ENCODE data around the gene RUVBL1. TPM values are rescaled to one million over a fixed set of nuclear protein-coding genes. Genes with fewer than 3 reads are reported as not detected.
A peak's percentile ranks its signal among the peaks of the same experiment; 100 is the strongest.

RUVBL1 gene
- total RNA-seq, 1 donor from 2014 or later: 21.0 TPM

DNA sequence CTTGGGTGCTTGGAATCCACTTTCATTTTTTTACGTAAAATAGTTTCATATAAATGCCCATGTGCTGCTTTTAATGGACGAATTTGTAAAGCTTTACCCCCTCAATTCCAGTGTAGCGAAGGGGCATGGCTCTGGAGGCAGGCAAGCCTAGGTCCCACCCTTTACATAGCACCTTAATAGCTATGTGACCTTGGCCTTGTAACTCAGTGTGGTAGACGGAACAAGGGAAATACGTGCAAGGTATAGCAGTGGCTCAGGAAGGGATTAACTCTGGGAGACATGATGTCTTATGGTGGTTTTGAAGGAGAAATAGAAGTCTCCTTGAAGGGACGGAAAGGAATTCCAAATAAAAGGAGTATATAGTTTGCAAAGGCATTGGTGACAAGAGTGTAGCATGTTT lies 70.0 kb downstream of the RUVBL1 start:
- no peak for DNase-seq
- intact Hi-C loops (cut with DNase I): no loop called here
- ATAC-seq (ENCODE audit: poor library complexity): no peak

DNA sequence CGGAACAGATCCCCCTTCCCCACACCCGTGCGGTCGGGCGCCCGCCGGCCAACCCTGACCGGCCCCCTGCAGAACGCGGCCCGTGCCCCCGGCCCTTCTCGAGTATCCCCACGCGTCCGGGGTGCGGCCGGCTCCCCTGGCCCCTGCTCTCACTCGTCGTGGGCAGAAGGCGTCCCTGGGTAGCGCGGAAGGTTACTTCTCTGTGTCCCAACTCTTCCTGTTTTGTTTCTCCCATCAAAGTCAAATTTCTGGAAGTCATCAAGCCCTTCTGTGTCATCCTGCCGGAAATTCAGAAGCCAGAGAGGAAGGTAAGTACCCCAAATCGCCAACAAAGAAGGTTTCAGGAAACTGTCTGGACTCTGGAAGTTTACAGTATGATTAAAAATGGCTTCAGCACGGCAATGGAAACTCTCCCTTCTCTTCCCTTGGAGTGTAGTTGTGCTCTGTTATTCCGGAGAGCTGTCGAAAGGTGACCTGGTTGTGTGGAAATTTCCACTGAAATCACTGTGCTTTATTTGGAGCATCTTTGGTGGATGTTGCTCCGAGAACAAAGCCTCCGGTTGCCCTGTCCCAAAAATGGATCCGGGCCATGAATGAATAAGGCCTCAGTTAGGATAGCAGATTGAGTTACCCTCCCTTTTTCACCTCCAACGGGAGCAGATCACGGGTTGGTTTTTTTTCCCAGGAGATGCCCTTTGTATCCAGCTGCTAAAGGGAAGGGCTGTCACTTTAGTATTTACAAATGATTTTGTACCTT lies 70.8 kb downstream of the RUVBL1 start:
- intact Hi-C loops (cut with DNase I): no loop called here
- ATAC-seq (ENCODE audit: poor library complexity): peak; percentile 28

DNA sequence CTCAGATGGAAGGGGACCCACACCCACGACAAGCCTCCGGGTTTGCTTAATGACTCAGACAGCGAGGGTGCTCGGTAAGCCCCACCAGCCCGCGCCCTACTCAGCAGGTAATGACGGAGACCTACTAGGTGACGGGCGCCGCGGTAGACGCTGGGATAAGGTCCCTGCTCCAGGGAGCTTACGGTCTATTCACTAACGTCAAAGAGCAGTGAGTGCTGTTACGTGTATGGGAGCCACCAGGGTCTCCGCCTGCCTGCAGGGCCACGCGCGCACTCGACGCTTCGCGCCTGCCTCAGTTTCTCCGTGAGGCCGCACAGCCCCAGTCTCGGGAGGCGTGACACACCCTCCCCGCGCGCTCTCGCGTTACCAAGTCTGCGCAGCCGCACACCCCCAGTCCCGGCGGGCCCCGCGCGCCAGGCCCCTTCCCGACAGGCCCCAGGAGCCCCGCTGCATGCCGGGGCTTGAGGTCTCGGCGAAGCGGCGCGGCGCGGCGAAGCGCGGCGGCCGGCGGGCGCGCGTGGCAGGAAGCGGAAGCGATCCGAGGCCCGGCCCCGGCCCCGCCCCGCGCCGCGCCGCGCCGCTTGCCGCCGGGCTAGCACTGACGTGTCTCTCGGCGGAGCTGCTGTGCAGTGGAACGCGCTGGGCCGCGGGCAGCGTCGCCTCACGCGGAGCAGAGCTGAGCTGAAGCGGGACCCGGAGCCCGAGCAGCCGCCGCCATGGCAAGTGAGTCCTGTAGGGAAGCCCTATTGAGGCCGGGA lies 71.6 kb downstream of the RUVBL1 start, which contains the start of gene SEC61A1:
Gene SEC61A1, plus strand, starts transcription at position 601 of the 758 bp plus-strand sequence. Its CDS starts 116 bp downstream, at position 717.
- ATAC-seq (ENCODE audit: poor library complexity) (peak; percentile 97), DNase-seq (peak; percentile 97)
- intact Hi-C loops (cut with DNase I): no loop called here

More for the DNA sequence above, 70.8 kb downstream of the RUVBL1 start:
- DNase-seq: no peak

DNA sequence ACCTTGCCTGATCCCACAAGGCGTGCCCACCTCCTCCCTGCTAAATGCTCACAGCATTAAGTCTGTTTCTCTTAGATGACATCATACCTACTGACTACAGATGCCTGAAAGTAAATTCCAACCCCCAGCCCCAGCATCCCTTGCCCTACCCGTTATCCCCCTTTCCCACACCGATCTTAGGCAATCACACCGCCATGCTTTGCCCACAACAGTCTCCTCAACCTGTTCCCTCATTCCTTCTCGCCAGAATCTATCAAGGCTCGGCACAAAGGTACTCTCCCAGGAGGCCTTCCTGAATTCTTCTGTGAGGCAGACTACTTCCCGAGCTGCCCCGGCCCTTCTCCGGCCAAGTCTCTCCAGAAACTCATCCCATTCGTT lies 72.2 kb downstream of the RUVBL1 start:
- intact Hi-C loops (cut with DNase I): no loop called here
- ATAC-seq (ENCODE audit: poor library complexity) (no peak), DNase-seq (no peak)

DNA sequence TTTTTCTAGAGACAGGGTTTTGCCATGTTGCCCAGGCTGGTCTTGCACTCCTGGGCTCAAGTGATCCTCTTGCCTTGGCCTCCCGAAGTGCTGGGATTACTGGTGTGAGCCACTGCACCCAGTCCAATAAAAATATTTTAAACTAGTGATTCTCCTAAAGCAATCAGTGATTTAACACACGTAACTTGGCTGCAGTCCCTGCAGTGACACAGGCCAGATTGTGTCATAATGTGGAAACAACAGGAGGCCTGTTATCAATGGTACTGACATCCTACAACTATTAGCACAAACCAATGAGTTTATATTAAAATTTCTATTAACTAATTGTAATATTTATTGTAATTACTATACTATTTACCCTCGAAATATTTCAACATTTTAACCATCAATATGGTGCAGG lies 73.0 kb downstream of the RUVBL1 start:
- intact Hi-C loops (cut with DNase I): no loop called here
- ATAC-seq (ENCODE audit: poor library complexity) (no peak), DNase-seq (peak; percentile 57)

DNA sequence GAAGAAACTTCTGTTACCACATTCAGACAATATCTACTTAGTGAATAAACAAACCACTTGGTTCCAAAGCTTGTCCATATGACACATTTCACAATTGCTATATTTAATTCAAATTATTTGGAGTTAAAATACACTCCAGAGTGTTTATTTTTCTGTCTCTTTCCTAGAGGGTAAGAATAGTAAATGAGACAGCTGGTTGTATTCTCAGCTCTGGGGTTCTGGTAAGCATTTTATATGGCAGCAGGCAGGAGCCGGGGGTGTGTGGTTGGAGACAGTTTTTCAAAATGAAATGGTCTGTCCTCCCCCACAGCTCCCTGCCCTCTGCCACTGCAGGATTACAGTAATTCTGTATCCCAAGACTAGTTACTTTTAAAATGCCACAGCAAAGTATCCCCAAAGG lies 82.3 kb downstream of the RUVBL1 start:
- no peak for ATAC-seq (ENCODE audit: poor library complexity)
- no peak for DNase-seq
- intact Hi-C loops (cut with DNase I): no loop called here

DNA sequence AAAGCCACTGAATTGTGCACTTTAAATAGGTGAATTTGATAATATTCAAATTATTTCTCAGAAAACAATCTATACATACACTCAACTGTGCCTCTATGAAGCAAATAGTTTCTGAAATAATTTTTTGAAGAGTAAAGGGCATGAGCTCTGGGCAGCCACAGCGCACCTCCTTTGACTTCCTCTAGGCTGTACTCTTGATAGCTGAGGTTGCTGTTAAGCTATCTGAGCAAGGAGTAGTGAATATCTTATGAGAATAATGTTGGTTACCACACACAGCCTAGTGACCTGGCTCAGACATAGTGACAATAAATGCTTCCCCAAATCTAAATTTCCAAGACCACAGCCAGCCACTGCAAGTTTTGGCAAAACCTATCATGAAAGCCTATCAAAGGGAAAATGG lies 83.0 kb downstream of the RUVBL1 start:
- DNase-seq: no peak
- ATAC-seq (ENCODE audit: poor library complexity): no peak
- intact Hi-C loops (cut with DNase I): no loop called here

DNA sequence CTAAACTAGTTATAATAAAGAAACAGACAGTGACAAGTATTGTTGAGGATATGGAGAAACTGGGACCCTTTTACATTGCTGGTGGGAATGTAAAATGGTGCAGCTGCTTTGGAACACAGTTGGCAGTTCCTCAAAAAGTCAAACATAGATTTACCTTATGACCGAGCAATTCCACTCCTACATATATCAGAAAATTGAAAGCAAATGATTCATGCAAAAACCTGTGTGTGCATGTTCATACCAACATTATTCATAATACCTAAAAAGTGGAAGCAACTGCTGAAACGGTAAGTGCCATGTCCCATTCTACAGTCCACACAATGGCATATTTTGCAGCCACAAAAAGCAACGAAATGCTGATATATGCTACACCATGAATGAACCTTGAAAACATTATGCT lies 83.6 kb downstream of the RUVBL1 start:
- DNase-seq: no peak
- no peak for ATAC-seq (ENCODE audit: poor library complexity)
- intact Hi-C loops (cut with DNase I): no loop called here

DNA sequence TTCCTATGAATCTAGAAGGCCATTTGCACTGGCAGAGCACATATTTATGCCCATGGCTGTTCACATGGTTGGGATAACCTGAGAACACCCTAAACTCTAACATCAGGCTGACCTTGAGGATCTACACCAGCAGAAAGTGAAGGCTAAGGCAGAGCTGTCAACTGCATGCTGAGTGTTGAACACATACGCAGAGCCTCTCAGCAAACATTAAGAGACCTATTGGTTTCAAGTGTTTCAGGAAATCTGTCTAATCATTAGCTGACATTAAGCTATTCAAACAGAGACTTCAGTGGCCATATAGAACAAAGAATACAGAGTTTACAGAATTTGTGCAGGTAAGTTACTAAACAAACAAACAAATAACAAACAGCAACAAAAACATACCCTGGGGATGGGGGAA lies 87.5 kb downstream of the RUVBL1 start:
- ATAC-seq (ENCODE audit: poor library complexity) (no peak), DNase-seq (no peak)

DNA sequence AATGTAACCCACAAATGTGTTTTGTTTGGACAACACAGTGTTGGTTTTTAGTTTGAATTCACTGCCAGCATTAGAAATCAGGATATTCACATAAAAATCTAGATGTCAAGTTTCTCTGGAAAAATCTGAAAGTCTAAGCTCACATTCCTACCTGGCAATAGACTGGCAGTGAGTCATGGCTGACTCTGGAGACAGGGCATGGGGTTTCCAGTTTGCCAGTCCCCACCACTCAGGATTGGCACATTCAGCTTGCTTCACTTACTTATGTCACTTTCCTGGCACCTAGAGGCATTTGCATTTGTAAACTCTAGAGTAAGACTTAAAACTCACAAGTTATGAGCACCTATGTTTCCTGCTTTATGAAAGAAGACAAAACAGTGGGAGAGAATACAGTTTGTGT lies 90.5 kb downstream of the RUVBL1 start:
- intact Hi-C loops (cut with DNase I): no loop called here
- ATAC-seq (ENCODE audit: poor library complexity) (no peak), DNase-seq (no peak)

More for the DNA sequence above, 87.5 kb downstream of the RUVBL1 start:
- intact Hi-C loops (cut with DNase I): no loop called here

Other genes with a start within 250 kb of the RUVBL1 start
- gene KBTBD12, start 208.6 kb downstream of the RUVBL1 start, total RNA-seq: 29.4 TPM
- 54.7 TPM for gene SEC61A1, start 71.4 kb downstream of the RUVBL1 start, total RNA-seq
- gene EEFSEC, start 29.7 kb upstream of the RUVBL1 start, total RNA-seq: 16.9 TPM